Naive thymus-derived CD4-positive, alpha-beta T cell (primary cell): Measurements from ENCODE around the gene RBPJ. TPM values are rescaled to one million over a fixed set of nuclear protein-coding genes. Genes with fewer than 3 reads are reported as not detected.

Experiments used
- ATAC-seq: fragments of 150-1000 bp; cut with Tn5 transposase; 2 replicates; pipeline ENCODE4 v1.10.0; 2021; ENCODE audit warnings: mild to moderate bottlenecking, moderate library complexity
- CTCF ChIA-PET: fragments of 350-600 bp; sonication (Branson Sonifier 250); formaldehyde crosslinking; loops from one replicate; lab custom pipeline; 2021; ENCODE audit warnings: antibody characterized with exemption; lab: Charles Lee
- POLR2A ChIA-PET: fragments of 350-600 bp; sonication (Branson Sonifier 250); formaldehyde crosslinking; loops from one replicate; lab custom pipeline; 2021; ENCODE audit warnings: antibody characterized with exemption, inconsistent platforms; lab: Charles Lee
- DNase-seq, 9 donors: peaks; one replicate each; pipeline versions ENCODE4 v3.0.0 to v3.0.0-alpha.2; 2020 to 2022; ENCODE audit warnings: mixed read lengths in 1 of 9
- H3K27ac ChIP-seq: one replicate; pipeline ENCODE4 v1.7.0; 2013; ENCODE audit warnings: mild to moderate bottlenecking, low read depth, low read length, moderate library complexity
- H3K27me3 ChIP-seq, 2 donors: one replicate each; pipeline ENCODE4 v1.7.0; 2013; ENCODE audit warnings: low read length in 2 of 2, mild to moderate bottlenecking in 2 of 2, moderate library complexity in 2 of 2; ENCODE audit not compliant: control insufficient read depth in 2 of 2, insufficient read depth in 2 of 2
- H3K36me3 ChIP-seq, 3 experiments: 1 replicate in 2 of 3; 2 replicates in 1 of 3; pipeline ENCODE4 v1.7.0; 2013; ENCODE audit warnings: low read length in 3 of 3, mild to moderate bottlenecking in 3 of 3, moderate library complexity in 1 of 3; ENCODE audit not compliant: insufficient read depth in 3 of 3, control insufficient read depth in 2 of 3
- H3K4me1 ChIP-seq, 2 donors: one replicate each; pipeline ENCODE4 v1.7.0; 2013; ENCODE audit warnings: low read length in 2 of 2, mild to moderate bottlenecking in 2 of 2, moderate library complexity in 1 of 2; ENCODE audit not compliant: control insufficient read depth in 2 of 2, insufficient read depth in 2 of 2
- H3K4me3 ChIP-seq: 2 replicates; pipeline ENCODE4 v1.7.0; 2013; ENCODE audit warnings: mild to moderate bottlenecking, low read length
- H3K9me3 ChIP-seq, 3 experiments: 1 replicate in 2 of 3; 2 replicates in 1 of 3; pipeline ENCODE4 v1.7.0; 2013; ENCODE audit warnings: low read length in 3 of 3; ENCODE audit not compliant: control insufficient read depth in 2 of 3
- H3K27ac Mint-ChIP-seq, 9 donors: one replicate each; pipeline ENCODE4 v1.8.0; 2020 to 2022; ENCODE audit warnings: mixed read lengths in 9 of 9, mild to moderate bottlenecking in 8 of 9, moderate library complexity in 5 of 9, inconsistent platforms in 2 of 9
- H3K27me3 Mint-ChIP-seq, 5 donors: one replicate each; pipeline ENCODE4 v1.8.0; 2021 to 2022; ENCODE audit warnings: mixed read lengths in 5 of 5, mild to moderate bottlenecking in 1 of 5
- H3K36me3 Mint-ChIP-seq, 5 donors: one replicate each; pipeline ENCODE4 v1.8.0; 2020 to 2022; ENCODE audit warnings: mixed read lengths in 5 of 5, mild to moderate bottlenecking in 3 of 5, inconsistent platforms in 1 of 5
- H3K4me1 Mint-ChIP-seq, 7 donors: one replicate each; pipeline ENCODE4 v1.8.0; 2020 to 2022; ENCODE audit warnings: mixed read lengths in 7 of 7, mild to moderate bottlenecking in 3 of 7, inconsistent platforms in 1 of 7
- H3K4me3 Mint-ChIP-seq, 10 donors: one replicate each; pipeline ENCODE4 v1.8.0; 2020 to 2022; ENCODE audit warnings: mild to moderate bottlenecking in 10 of 10, mixed read lengths in 10 of 10, moderate library complexity in 6 of 10, inconsistent platforms in 2 of 10
- H3K9me3 Mint-ChIP-seq, 11 donors: one replicate each; pipeline ENCODE4 v1.8.0; 2020 to 2022; ENCODE audit warnings: mixed read lengths in 11 of 11, mild to moderate bottlenecking in 4 of 11, inconsistent platforms in 1 of 11, moderate library complexity in 1 of 11
- intact Hi-C, 2 donors: fragments of 100-400 bp; cut with micrococcal nuclease; formaldehyde crosslinking; loops; one replicate each; pipeline ENCODE4 v1.15.1; 2023
- polyA plus RNA-seq, 2 donors: library from polyadenylated mRNA; unstranded; fragments of 300-500 nt; fragmentation: Illumina TruSeq; gene quantifications; one replicate each; pipeline ENCODE4 v1.2.3, GENCODE V29; 2021
- total RNA-seq, 6 experiments: library from RNA in 5 of 6; stranded (reverse) in 5 of 6; gene quantifications; 1 replicate in 5 of 6; 2 replicates in 1 of 6; pipeline ENCODE4 v1.2.3 and lab custom pipeline; 2021 to 2026

The RBPJ gene
- total and polyA plus RNA-seq, 7 experiments from 2014 or later = 48.1 to 144 (median 68.5) TPM

DNA sequence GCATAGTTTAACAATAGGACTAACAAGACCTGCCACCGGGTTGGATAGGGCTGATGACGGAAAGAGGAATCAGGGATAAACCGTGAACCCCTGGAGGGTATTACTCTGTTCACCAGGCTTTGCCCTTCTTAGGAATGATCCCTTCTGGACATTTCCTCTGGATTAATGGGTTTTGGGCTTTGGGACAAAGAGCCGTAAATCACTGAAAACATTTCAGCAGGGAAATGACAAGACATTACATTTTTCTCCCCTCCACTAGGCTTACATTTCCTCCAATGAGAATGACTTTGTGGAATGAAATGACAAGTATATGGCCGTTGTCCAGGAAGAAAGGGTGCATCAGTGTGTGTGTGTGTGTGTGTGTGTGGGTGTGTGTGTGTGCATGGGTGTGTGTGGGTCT lies 25.9 kb upstream of the RBPJ start:
- H3K36me3 ChIP-seq = no peaks in the 10 kb centered on the region
- peaks cover 0 to 21% (median 0%) of the 10 kb centered on the region in 7 donors for H3K4me1 Mint-ChIP-seq
- H3K9me3 Mint-ChIP-seq = peaks cover 0 to 9% (median 0%) of the 10 kb centered on the region in 11 donors
- ATAC-seq = no peak
- H3K4me1 ChIP-seq = no peaks in the 10 kb centered on the region
- CTCF ChIA-PET = no interaction called here
- H3K27me3 Mint-ChIP-seq = peaks cover 0 to 10% (median 0%) of the 10 kb centered on the region in 5 donors
- no peaks in the 10 kb centered on the region for H3K27me3 ChIP-seq
- H3K4me3 ChIP-seq = no peak overlapping the region
- H3K27ac Mint-ChIP-seq = no peak overlapping the region
- DNase-seq = no peak
- H3K9me3 ChIP-seq = no peaks in the 10 kb centered on the region
- H3K27ac ChIP-seq = no peak overlapping the region
- peaks cover 0 to 14% (median 0%) of the 10 kb centered on the region in 5 donors for H3K36me3 Mint-ChIP-seq
- POLR2A ChIA-PET = no interaction called here
- no peak overlapping the region for H3K4me3 Mint-ChIP-seq
- intact Hi-C loops = no loop called here

DNA sequence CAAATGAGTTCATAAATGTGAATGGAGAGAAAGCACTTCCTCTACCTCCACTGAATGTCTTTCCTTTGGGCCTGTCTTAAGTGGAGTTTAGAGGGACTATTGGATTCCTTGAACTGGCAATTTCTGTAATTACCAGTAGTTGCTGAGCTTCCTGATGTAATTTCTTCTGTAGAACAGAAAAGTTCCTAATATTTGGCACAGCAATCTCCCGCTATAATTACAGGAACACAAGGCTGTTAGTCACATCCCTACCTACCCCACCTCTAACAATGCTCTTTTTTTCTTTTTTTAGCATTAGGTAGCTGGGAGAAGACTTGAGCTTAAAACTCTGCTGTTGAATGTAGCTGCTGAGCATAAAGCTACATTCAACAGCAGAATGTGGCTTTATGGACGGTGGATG lies 24.8 kb upstream of the RBPJ start:
- Mint-ChIP-seq H3K9me3 (peaks cover 0 to 13% (median 0%) of the 10 kb centered on the region in 11 donors), H3K27ac (no peak overlapping the region), H3K4me1 (peaks cover 0 to 31% (median 0%) of the 10 kb centered on the region in 7 donors), H3K36me3 (peaks cover 0 to 17% (median 0%) of the 10 kb centered on the region in 5 donors), H3K27me3 (peaks cover 0 to 10% (median 0%) of the 10 kb centered on the region in 5 donors), H3K4me3 (no peak overlapping the region)
- no peaks in the 10 kb centered on the region for H3K4me1 ChIP-seq
- ATAC-seq (no peak), DNase-seq (no peak)
- POLR2A ChIA-PET = no interaction called here
- no peaks in the 10 kb centered on the region for H3K36me3 ChIP-seq
- CTCF ChIA-PET = no interaction called here
- no peak overlapping the region for H3K4me3 ChIP-seq
- no peaks in the 10 kb centered on the region for H3K27me3 ChIP-seq
- H3K27ac ChIP-seq = no peak overlapping the region
- no peaks in the 10 kb centered on the region for H3K9me3 ChIP-seq
- intact Hi-C loops = no loop called here

DNA sequence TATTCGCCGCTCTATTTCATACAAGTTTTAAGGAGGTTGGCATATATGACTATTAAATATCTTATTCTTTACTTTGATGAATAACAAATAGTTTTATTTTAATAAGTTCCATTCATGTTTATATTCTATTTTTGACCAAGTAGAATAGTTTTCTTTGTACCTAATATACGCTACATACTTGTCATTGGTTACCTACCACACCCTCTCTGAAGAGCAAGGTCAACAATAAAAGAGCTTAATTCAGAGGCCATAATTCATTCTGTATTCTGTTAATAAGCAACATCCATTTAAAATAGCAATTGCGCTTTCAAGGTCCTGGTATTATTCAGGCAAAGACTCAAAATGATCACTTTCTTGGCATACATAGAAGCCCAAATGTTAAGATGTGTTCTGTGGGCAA lies 24.3 kb upstream of the RBPJ start:
- Histone ChIP-seq H3K27me3 (no peaks in the 10 kb centered on the region), H3K9me3 (no peaks in the 10 kb centered on the region), H3K4me3 (no peak overlapping the region), H3K36me3 (no peaks in the 10 kb centered on the region), H3K27ac (no peak overlapping the region), H3K4me1 (no peaks in the 10 kb centered on the region)
- peaks cover 0 to 31% (median 0%) of the 10 kb centered on the region in 7 donors for H3K4me1 Mint-ChIP-seq
- H3K27me3 Mint-ChIP-seq = peaks cover 0 to 10% (median 0%) of the 10 kb centered on the region in 5 donors
- peaks cover 0 to 17% (median 0%) of the 10 kb centered on the region in 5 donors for H3K36me3 Mint-ChIP-seq
- peaks cover 0 to 13% (median 0%) of the 10 kb centered on the region in 11 donors for H3K9me3 Mint-ChIP-seq
- H3K4me3 Mint-ChIP-seq = no peak overlapping the region
- no peak for ATAC-seq
- POLR2A ChIA-PET = no interaction called here
- H3K27ac Mint-ChIP-seq = no peak overlapping the region
- no peak for DNase-seq
- intact Hi-C loops = no loop called here
- CTCF ChIA-PET = no interaction called here

DNA sequence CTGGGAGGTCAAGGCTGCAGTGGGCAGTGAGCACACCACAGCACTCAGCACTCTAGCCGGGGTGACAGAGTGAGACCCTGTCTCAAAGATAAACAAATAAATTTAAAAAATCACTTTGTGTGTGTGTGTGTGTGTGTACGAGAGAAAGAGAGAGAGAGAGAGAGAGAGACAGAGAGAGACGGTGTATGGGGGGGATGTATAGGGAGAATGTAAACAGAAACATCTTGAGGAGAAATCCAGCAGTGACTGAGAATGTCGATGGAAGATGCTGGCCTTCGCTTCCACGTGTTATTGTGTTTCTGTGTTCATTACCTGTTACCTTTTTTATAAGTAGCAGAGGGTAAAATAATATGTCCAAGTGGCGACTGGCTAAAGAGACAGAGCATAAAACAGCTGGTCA lies 23.6 kb upstream of the RBPJ start:
- Mint-ChIP-seq H3K27me3 (peaks cover 0 to 10% (median 0%) of the 10 kb centered on the region in 5 donors), H3K4me1 (peaks cover 0 to 31% (median 0%) of the 10 kb centered on the region in 7 donors), H3K9me3 (peaks cover 0 to 13% (median 0%) of the 10 kb centered on the region in 11 donors), H3K4me3 (no peak overlapping the region), H3K27ac (no peak overlapping the region), H3K36me3 (peaks cover 0 to 17% (median 0%) of the 10 kb centered on the region in 5 donors)
- intact Hi-C loops = no loop called here
- Histone ChIP-seq H3K4me1 (no peaks in the 10 kb centered on the region), H3K27me3 (no peaks in the 10 kb centered on the region), H3K36me3 (no peaks in the 10 kb centered on the region), H3K4me3 (no peak overlapping the region), H3K27ac (no peak overlapping the region), H3K9me3 (no peaks in the 10 kb centered on the region)
- POLR2A ChIA-PET = no interaction called here
- no peak for DNase-seq
- CTCF ChIA-PET = no interaction called here
- no peak for ATAC-seq

DNA sequence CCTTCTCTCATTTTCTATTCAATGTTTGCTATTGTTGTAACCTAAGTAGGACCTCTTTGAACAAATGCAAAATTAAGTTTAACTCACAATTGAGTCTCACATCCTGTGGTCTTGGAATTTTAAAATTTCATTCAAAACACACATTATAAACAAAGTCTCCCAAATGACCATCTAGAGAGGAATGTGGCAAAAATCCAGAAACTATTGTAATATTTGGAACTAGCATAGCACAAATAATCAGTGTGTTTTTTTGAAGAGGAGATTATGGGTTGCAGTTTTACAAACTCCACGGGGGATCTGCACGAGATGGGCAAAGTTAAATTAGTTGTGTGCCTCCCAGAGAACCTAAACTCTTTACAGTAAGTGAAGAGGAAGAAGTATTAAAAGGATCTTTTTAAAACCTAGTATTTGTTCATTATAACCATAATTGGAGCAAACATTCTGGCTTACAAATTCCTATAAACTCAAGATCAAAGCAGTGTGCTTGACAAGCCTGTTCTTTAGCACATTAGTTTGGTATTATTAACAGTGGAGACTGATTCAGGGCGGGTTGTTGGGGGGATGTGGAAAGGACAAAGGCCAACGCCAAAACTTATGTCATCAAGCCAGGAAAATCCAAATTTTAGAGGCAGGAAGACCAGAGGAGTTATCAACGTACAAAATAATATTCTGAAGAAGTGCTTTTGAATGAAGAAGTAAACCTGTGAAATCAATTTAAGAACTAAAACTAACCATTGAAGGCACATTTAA lies 22.4 kb upstream of the RBPJ start:
- Mint-ChIP-seq H3K4me3 (peak overlapping the region in 1 of 10 donors; percentile 21), H3K27ac (peak overlapping the region in 1 of 9 donors; percentile 44), H3K4me1 (peaks cover 0 to 35% (median 0%) of the 10 kb centered on the region in 7 donors), H3K27me3 (peaks cover 0 to 10% (median 0%) of the 10 kb centered on the region in 5 donors), H3K36me3 (peaks cover 0 to 19% (median 0%) of the 10 kb centered on the region in 5 donors), H3K9me3 (peaks cover 0 to 13% (median 0%) of the 10 kb centered on the region in 11 donors)
- intact Hi-C loops = no loop called here
- ChIA-PET POLR2A (no interaction called here), CTCF (no interaction called here)
- no peak overlapping the region for H3K27ac ChIP-seq
- no peaks in the 10 kb centered on the region for H3K27me3 ChIP-seq
- H3K9me3 ChIP-seq = no peaks in the 10 kb centered on the region
- H3K4me3 ChIP-seq = no peak overlapping the region
- ATAC-seq (no peak), DNase-seq (no peak)
- H3K4me1 ChIP-seq = no peaks in the 10 kb centered on the region
- no peaks in the 10 kb centered on the region for H3K36me3 ChIP-seq

DNA sequence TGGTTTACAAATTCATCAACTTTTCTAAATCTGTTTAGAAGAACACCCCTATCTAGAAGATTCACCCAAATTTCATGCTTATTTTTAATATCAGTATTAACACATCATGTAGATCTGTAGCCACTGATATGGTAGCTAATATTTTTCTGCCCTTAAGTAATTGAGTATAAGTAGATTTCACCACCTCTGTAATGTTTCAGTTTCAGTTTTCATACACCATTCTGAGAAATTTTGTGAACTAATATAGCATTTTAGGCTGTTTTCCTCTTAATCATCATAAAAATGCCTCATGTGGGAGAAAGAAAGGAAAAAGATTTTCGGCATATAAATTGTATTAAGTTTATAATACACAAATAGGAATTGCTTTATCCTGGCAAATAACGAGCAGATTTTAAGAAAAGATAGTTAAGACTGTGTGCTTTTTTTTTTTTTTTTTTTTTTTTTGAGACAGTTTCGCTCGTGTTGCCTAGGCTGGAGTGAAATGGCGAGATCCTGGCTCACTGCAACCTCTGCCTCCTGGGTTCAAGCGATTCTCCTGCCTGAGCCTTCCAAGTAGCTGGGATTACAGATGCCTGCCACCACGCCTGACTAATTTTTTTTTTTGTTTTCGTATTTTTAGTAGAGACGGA lies 21.4 kb upstream of the RBPJ start:
- Mint-ChIP-seq H3K4me1 (peaks cover 0 to 35% (median 0%) of the 10 kb centered on the region in 7 donors), H3K9me3 (peaks cover 0 to 11% (median 0%) of the 10 kb centered on the region in 11 donors), H3K4me3 (peak overlapping the region in 1 of 10 donors; percentile 21), H3K27ac (peak overlapping the region in 1 of 9 donors; percentile 44), H3K36me3 (peaks cover 0 to 16% (median 0%) of the 10 kb centered on the region in 5 donors), H3K27me3 (peaks cover 0 to 7% (median 0%) of the 10 kb centered on the region in 5 donors)
- Histone ChIP-seq H3K4me3 (no peak overlapping the region), H3K36me3 (no peaks in the 10 kb centered on the region), H3K27ac (no peak overlapping the region), H3K27me3 (no peaks in the 10 kb centered on the region), H3K4me1 (no peaks in the 10 kb centered on the region), H3K9me3 (no peaks in the 10 kb centered on the region)
- no peak for ATAC-seq
- POLR2A ChIA-PET = no interaction called here
- no peak for DNase-seq
- intact Hi-C loops = no loop called here
- CTCF ChIA-PET = no interaction called here
